Memory B cell (primary cell): ENCODE data around the gene ABCG1.
A peak's percentile ranks its signal among the peaks of the same experiment; 100 is the strongest.

Experiments used
- ATAC-seq: fragments of 150-1000 bp; cut with Tn5 transposase; 2 replicates; pipeline ENCODE4 v1.10.0; 2021; ENCODE audit warnings: low read depth, mild to moderate bottlenecking, moderate library complexity
- DNase-seq, 2 donors: peaks; one replicate each; pipeline ENCODE4 v3.0.0; 2022; ENCODE audit warnings: low spot score in 2 of 2
- H3K27ac Mint-ChIP-seq: one replicate; pipeline ENCODE4 v1.8.0; 2022; ENCODE audit warnings: mild to moderate bottlenecking, moderate library complexity, mixed read lengths
- H3K27me3 Mint-ChIP-seq: one replicate; pipeline ENCODE4 v1.8.0; 2022; ENCODE audit warnings: mixed read lengths
- H3K36me3 Mint-ChIP-seq: one replicate; pipeline ENCODE4 v1.8.0; 2022; ENCODE audit warnings: mild to moderate bottlenecking, mixed read lengths
- H3K4me1 Mint-ChIP-seq: one replicate; pipeline ENCODE4 v1.8.0; 2022; ENCODE audit warnings: mixed read lengths
- H3K4me3 Mint-ChIP-seq: one replicate; pipeline ENCODE4 v1.8.0; 2022; ENCODE audit warnings: mild to moderate bottlenecking, moderate library complexity, mixed read lengths
- H3K9me3 Mint-ChIP-seq: one replicate; pipeline ENCODE4 v1.8.0; 2022; ENCODE audit warnings: mixed read lengths

Gene ABCG1

DNA sequence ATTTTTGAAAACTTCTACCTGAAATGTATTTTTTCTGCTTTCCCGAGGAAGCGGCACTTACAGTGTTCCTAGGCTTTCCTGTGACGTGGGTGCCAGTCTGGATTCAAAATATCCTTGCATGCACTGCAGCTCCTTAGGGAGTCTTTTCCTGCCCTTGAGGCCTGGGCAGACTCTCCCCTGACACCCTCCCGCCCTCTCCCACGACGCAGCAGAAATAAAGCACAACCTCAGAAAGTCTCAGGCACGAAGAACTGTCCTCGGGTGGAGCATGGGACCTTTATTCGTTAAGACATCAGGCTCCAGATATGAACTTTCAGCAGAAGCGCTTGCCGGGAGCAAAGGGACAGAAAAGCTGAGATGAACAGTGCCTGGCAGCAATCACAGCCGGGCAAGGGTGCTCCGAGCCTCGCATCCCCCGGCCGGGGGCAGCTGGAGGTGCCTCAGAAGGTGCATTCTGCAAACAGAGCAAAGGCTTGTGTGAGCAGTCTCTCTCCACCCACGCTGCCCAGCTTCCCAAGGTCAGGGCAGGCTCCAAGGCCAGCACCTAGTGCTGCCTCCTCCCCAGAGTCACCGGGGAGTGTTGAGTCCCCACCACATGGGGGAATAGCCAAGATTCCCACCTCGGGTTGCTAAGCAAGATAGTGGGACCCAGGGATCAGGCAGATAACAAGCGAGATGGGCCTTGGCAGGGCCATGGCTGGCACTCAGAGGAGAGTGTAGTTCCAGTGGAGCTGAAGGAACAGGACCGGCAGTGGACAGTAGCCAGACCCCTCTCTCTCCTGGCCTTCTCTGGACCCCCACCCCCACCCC is 93.1 kb downstream of the ABCG1 start:
- no peaks in the 10 kb centered on the region for H3K4me1 Mint-ChIP-seq
- no peak overlapping the region for H3K4me3 Mint-ChIP-seq
- DNase-seq (no peak), ATAC-seq (no peak)
- peaks cover 8% of the 10 kb centered on the region for H3K27me3 Mint-ChIP-seq
- H3K36me3 Mint-ChIP-seq, result no peaks in the 10 kb centered on the region
- H3K9me3 Mint-ChIP-seq, result no peaks in the 10 kb centered on the region
- H3K27ac Mint-ChIP-seq, result no peak overlapping the region

DNA sequence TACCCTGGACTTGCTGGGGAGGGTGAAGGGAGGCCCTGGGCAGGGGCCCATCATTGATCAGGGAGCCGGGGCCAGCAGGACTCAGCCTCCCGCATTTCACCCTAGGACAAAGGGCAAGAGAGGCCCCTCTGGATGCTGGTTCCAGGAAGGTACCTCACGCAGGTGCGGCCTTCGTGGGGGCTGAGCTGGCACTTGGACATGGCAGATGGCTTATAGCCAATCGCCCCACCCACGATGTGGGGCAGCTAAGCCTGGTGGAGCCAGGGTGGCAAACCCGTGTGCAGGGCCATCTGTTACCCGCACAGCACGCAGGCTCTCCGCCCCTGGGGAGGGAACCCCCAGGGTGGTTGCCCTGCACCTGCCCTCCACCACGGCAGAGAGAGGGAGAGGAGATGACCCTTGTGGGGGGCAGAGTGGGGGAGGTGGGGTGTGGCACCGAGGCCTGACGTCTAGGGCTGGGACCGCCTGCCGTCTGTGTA is 93.7 kb downstream of the ABCG1 start:
- DNase-seq, result no peak
- peaks cover 4% of the 10 kb centered on the region for H3K27me3 Mint-ChIP-seq
- H3K4me1 Mint-ChIP-seq, result no peaks in the 10 kb centered on the region
- H3K36me3 Mint-ChIP-seq, result no peaks in the 10 kb centered on the region
- H3K9me3 Mint-ChIP-seq, result no peaks in the 10 kb centered on the region
- no peak overlapping the region for H3K4me3 Mint-ChIP-seq
- no peak overlapping the region for H3K27ac Mint-ChIP-seq
- ATAC-seq, result no peak

DNA sequence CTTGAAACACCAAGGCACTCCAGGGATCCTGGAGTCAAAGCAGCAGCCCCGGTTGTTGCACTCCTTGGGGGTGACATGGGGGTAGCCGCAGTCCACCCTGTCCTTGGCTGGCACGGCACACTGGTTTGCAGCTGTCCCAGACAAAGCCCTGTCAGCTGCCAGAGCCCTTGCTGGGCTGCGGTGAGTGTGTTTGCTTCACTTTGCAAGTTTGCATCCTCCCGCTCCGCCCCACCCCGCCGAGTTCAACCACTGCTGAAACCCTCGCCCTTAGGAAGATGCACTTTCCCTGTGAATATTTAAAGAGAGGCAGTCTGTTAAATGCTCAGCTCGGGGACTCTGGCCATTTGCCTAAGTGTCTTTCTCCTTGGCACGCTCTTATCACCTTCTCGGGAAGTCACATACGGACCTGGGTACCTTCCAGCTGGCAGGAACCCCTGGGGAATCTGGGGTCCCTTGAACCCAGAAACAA is 94.6 kb downstream of the ABCG1 start:
- Mint-ChIP-seq H3K4me1 (peaks cover 1% of the 10 kb centered on the region), H3K9me3 (no peaks in the 10 kb centered on the region), H3K27me3 (peaks cover 5% of the 10 kb centered on the region), H3K36me3 (no peaks in the 10 kb centered on the region), H3K4me3 (no peak overlapping the region), H3K27ac (no peak overlapping the region)
- ATAC-seq (no peak), DNase-seq (no peak)

DNA sequence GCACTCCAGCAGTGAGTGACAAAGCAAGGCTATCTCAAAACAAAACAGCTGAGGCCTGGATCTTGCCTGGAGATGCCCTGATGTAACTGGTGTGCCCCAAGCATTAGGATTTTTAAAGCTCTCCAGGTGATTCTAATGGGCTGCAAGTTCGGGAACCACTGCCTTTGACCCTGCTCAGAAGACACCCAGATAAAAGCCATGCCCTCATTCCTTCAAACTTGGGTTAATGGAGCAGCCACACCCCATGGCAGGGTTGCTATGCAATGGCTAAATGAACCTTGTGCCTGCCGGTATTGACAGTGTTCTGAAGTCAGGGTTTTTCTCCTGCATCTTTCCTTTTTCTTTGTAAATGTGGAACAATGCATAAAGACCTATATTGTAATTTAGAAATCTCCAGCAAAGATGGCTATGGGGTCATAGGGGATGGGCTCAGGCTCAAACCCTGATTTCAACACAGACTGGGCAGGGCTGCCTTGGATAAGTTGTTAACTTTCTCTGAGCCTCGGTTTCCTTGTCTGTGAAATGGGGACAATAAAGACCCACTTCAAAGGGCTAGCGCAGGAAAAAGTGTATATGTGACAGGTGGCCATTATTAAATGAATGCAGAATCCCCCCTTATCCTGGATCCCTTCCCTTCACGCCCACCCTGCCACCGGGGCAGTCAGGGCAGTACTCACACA is 95.8 kb downstream of the ABCG1 start:
- Mint-ChIP-seq H3K4me1 (peaks cover 8% of the 10 kb centered on the region), H3K9me3 (no peaks in the 10 kb centered on the region), H3K27ac (no peak overlapping the region), H3K27me3 (peaks cover 5% of the 10 kb centered on the region), H3K36me3 (no peaks in the 10 kb centered on the region), H3K4me3 (no peak overlapping the region)
- ATAC-seq, result no peak
- no peak for DNase-seq

DNA sequence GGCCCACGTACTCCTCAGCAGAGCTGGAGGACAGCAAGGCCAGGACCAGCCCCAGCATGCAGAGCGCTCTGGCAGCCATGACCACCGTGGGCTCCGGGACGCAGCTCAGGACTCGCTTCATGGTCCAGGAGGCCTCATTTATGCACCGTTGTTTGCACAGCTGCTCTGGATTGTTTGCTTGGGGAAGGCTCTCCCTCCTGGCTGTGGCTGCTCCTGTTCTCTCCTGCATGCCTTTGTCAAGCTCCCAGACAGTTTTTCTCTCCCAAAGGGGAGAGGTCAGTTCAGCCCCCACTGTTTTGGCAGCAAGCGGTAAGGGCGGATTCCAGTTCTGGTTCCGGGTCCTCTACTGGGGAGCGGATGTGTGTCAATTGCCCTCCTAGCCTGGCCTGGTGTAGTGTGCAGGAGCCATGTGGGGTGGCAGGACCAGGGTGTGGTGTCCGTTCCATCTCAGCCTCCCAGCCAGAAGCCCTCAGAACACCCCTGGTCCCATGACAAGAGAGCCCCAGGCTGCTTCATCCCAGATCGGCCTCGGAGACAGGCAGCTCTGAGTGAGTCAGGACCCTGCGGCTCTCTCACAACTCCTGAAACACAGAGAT is 96.5 kb downstream of the ABCG1 start, which contains the start of gene TFF3:
Gene TFF3 (minus strand): TSS at position 114 of the 596 bp plus-strand sequence. CDS start 35 bp downstream, at position 79.
- Mint-ChIP-seq H3K4me3 (no peak within 1 kb of the TSS), H3K36me3 (no peaks in the 10 kb centered on the region), H3K9me3 (no peaks in the 10 kb centered on the region), H3K27me3 (peaks cover 2% of the 10 kb centered on the region), H3K27ac (no peak within 1 kb of the TSS), H3K4me1 (peaks cover 8% of the 10 kb centered on the region)
- no peak for ATAC-seq
- DNase-seq, result no peak

DNA sequence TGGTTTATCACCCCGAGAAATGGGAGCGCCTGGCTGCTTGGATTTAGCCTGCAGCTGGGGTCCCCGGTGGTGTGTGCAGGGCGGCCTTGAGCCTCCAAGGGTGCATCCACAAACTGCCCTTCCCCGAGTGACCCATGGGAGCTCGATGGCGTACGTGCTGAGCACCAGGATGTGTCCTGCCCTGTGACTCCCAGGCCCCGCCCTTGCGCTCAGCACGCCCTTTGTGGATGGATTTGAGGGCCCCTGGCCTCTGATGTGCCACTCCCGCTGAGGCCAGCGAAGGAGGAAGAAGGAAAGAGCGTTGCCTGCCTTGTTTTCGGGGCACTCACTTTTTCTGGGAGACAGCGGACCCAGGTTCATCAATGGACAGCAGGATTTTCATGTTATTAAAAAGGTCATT is 98.0 kb downstream of the ABCG1 start:
- no peak overlapping the region for H3K4me3 Mint-ChIP-seq
- no peaks in the 10 kb centered on the region for H3K9me3 Mint-ChIP-seq
- H3K27ac Mint-ChIP-seq, result no peak overlapping the region
- H3K36me3 Mint-ChIP-seq, result no peaks in the 10 kb centered on the region
- H3K27me3 Mint-ChIP-seq, result peaks cover 9% of the 10 kb centered on the region
- no peak for ATAC-seq
- peaks cover 8% of the 10 kb centered on the region for H3K4me1 Mint-ChIP-seq
- no peak for DNase-seq

DNA sequence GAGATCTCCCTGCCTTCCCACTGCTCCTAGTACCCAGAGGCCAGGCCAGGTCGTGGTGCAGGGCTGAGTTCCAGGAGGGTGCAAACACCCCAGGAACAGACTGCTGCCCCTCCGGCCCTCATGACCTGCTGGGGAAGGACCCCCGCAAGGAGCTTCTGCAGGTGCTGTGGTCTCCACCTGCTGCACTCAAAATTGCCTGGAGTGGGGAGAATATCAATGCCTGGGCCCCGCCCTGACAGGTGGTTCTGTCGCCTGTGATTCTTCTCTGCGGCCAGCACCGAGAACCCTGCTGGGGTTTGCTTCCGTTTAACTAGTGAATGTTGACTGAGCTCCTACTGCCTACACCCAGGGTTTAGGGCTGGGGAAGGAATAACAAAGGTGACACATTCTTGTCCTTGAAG is 98.4 kb downstream of the ABCG1 start:
- ATAC-seq, result no peak
- no peak overlapping the region for H3K4me3 Mint-ChIP-seq
- no peaks in the 10 kb centered on the region for H3K36me3 Mint-ChIP-seq
- H3K27ac Mint-ChIP-seq, result no peak overlapping the region
- DNase-seq, result no peak
- H3K27me3 Mint-ChIP-seq, result peaks cover 9% of the 10 kb centered on the region
- H3K9me3 Mint-ChIP-seq, result no peaks in the 10 kb centered on the region
- peaks cover 8% of the 10 kb centered on the region for H3K4me1 Mint-ChIP-seq

DNA sequence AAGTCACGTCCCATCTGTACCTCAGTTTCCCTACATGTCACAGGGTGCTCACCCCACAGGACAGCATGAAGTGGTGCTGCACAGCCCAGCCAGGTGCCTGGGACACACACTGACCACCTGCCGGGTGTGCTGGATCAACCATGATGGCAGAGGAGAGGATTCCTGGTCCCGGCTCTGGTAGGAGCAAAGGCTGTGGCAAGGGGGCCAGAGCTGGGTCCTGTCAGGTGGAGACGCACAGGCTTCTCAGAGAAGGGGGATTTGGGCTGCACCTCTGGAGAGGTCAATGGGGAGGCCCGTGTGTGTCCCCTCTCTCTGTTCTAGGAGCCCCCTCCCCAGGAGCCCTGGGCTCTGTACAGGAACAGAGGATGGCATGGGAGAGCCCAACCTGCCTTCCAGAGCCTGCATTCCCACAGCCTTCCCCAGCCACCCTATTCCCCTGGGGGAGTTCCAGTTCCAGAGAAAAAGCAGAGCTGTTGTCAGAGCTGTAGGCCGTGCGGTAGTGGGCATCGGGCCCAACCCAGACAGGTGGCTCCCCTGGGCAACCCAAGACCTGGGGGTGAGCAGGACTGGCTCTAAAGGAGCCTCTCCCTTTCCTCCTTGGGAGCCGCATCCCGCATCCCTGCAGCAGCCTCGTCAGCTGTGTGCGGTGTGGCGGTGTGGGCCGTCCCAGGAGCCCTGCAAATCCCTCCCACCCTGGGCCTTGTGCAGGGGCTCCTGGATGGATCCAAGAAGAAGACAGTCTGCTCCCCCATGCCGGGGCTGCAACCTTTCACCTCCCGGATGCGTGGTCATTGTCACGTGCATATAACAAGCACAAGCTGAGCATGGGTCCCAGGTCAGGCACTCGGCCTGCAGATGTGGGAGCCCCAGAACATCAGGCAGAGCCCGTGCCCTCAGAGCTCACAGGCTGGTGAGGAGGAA is 99.1 kb downstream of the ABCG1 start:
- Mint-ChIP-seq H3K9me3 (no peaks in the 10 kb centered on the region), H3K27ac (no peak overlapping the region), H3K36me3 (no peaks in the 10 kb centered on the region), H3K27me3 (peaks cover 13% of the 10 kb centered on the region), H3K4me3 (no peak overlapping the region), H3K4me1 (peaks cover 8% of the 10 kb centered on the region)
- ATAC-seq (no peak), DNase-seq (no peak)

DNA sequence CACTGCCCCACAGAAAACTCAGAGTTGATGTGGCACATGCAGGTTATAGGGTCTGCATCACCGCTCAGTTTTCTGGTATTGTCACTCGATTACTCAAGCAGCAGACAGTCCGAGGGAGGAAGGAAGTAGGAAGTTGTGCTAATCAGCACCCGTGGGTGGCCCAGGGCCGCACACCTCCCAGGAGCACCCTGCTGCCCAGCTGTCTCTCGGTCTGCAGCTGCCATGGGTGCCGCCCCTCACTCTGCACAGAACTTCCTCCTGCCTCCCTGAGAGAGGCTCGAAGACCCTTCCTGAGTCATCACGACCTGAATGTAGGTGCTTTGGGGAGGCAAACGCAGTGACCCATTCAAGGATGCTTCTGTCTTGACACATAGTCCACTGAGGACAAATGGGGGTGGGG is 100.4 kb downstream of the ABCG1 start:
- Mint-ChIP-seq H3K27me3 (peaks cover 21% of the 10 kb centered on the region), H3K4me1 (peaks cover 8% of the 10 kb centered on the region), H3K4me3 (peak overlapping the region; percentile 6), H3K27ac (no peak overlapping the region), H3K9me3 (no peaks in the 10 kb centered on the region), H3K36me3 (no peaks in the 10 kb centered on the region)
- DNase-seq (no peak), ATAC-seq (peak; percentile 64)

DNA sequence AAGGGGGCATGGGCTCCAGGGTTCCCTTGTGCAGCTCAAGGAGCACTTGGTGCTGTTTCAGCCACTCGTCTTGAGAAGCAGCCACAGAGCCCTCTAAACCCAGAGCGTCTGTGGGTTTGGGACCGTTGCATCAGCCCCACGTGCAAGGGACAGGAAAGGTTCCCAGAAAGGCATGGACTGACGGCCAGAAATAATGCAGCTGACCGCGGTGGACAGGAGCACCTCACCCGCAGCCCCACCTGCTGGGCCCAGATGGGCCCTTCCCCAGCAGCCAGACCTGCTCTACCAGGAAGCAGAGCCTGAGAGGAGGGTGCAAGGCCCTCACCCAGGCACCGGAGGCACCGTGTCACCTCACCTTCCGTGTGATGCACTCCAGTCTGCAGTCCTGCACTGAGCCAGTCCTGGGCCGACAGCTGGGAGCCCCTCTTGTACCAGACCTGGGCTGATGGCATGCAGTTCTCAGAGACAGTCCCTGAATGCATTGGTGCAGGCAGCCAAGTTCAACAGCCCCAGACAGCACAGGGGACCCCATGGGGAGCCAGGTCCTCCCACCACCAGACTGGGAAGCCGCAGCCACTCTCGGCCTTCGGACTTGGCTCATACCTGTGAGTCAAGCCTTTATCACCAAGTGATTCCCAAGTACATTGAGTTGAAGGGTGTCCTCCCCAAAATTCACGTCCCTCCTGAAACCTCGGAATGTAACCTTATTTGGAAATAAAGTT is 101.1 kb downstream of the ABCG1 start:
- Mint-ChIP-seq H3K36me3 (no peaks in the 10 kb centered on the region), H3K4me3 (no peak overlapping the region), H3K4me1 (peaks cover 8% of the 10 kb centered on the region), H3K9me3 (no peaks in the 10 kb centered on the region), H3K27ac (no peak overlapping the region), H3K27me3 (peaks cover 25% of the 10 kb centered on the region)
- DNase-seq (no peak), ATAC-seq (no peak)

DNA sequence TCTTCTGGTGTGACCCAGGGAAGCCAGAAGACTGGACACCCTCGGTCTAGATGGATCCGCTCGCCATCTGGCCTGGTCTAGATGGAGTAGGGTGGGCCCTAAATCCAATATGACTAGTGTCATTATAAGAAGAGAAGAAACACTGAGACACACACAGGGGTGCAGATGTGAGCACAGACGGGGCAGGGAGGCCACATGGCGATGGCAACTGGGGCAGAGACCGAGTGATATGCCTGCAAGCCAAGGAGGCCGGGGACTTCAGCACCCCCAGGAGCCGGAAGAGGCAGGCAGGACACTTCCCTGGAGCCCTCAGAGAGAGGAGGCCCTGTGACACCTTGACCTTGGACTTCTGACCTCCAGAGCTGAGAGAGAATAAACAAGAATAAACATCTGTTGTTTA is 101.9 kb downstream of the ABCG1 start:
- ATAC-seq (no peak), DNase-seq (no peak)
- Mint-ChIP-seq H3K27me3 (peaks cover 32% of the 10 kb centered on the region), H3K4me1 (peaks cover 8% of the 10 kb centered on the region), H3K27ac (no peak overlapping the region), H3K9me3 (peaks cover 1% of the 10 kb centered on the region), H3K36me3 (no peaks in the 10 kb centered on the region), H3K4me3 (no peak overlapping the region)

DNA sequence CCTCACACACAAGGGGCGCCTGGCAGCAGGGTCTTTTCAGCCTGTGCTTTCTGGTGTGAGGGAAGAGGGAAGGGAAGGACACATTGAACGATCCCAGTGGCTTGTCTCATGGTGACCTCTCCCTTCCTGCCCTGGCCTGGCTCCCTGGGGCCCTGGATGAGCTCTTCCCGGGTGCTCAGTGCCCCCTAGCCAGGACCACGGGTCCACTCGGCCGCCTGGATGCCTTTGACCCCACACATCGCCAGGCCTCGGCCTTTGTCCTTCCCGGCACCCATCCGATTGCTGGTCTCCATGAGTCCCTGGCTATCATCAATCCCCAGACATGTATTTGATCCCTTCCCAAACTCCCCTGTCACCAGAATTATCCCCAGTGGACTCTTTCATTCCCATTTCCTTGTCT is 102.3 kb downstream of the ABCG1 start:
- H3K27ac Mint-ChIP-seq, result no peak overlapping the region

DNA sequence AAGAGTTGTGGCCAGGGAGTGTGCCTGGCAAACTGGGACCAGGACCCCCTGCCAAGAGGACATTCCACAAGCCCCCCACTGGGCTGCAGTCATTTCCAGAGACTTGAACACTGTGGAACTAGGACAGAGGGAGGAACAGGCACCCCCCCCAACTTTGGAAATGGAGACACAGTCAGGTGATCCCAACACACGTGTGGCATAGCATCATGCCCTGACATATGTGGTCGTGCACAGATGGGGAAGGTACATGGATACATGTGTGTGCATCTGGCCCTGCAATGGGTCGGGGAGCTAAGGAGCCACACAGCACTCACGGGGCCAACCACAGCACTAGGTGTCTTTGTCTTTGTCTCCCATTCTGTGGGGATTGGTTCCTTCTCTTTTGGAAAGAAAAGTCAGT is 102.9 kb downstream of the ABCG1 start:
- DNase-seq (no peak), ATAC-seq (no peak)
- Mint-ChIP-seq H3K9me3 (peaks cover 2% of the 10 kb centered on the region), H3K4me3 (no peak overlapping the region), H3K27me3 (peaks cover 34% of the 10 kb centered on the region), H3K27ac (no peak overlapping the region), H3K36me3 (no peaks in the 10 kb centered on the region), H3K4me1 (peaks cover 8% of the 10 kb centered on the region)

More for the DNA sequence above, 102.3 kb downstream of the ABCG1 start:
- peaks cover 2% of the 10 kb centered on the region for H3K9me3 Mint-ChIP-seq
- ATAC-seq, result no peak
- H3K4me1 Mint-ChIP-seq, result peaks cover 8% of the 10 kb centered on the region
- no peak overlapping the region for H3K4me3 Mint-ChIP-seq
- peaks cover 32% of the 10 kb centered on the region for H3K27me3 Mint-ChIP-seq
- DNase-seq, result no peak
- H3K36me3 Mint-ChIP-seq, result no peaks in the 10 kb centered on the region
